Femur (tissue), 1 donor: ENCODE data around the gene TMEM95.

Experiments used
- DNase-seq: peaks from one replicate; pipeline ENCODE4 v3.0.0-alpha.2; 2017

TMEM95 gene

GRCh38 chr17:7405350-7406234 lies 50.6 kb downstream of the TMEM95 start:
- no peak for DNase-seq

DNA sequence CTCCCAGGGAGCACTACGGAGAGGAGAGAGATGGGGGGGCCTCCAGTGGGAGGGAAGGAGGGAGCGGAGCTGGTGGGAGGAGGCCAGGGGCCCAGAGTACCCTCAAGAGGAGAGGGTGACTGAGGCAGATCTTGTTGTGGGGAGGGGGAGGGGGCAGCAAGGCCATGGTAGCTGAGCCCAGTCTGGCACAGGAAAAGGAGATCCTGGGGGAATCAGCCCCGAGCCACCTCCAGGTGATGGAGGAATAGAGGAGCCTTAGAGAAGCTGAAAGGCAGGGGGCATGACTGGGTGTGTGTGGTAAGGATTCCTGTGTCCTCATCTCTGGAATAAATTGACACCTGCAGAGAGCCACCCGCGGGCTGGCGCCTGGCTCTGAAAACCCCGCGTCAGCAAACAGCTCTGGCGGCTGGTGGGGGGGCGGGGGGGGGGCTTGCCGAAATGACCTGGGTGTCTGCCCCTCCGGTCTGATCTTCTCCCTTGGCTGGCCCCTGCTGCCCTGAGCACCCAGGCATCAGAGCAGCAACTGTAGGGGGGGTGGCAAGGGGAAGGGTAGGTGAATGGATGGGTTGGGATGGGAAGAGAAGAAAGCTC lies 51.4 kb downstream of the TMEM95 start:
- no peak for DNase-seq
